Esophagus squamous epithelium (tissue), 5 donors: ENCODE data around the gene HBG2. TPM values are rescaled to one million over a fixed set of nuclear protein-coding genes. Genes with fewer than 3 reads are reported as not detected.

ENCODE experiments used
- DNase-seq: peaks from one replicate; lab custom pipeline; 2025; lab: John Stamatoyannopoulos, UW
- H3K27ac ChIP-seq, 4 donors: fragments of 200-600 bp; sonication (generic); one replicate each; pipeline ENCODE4 v1.5.1; 2016 to 2019; ENCODE audit warnings: mild to moderate bottlenecking in 1 of 4
- H3K27me3 ChIP-seq, 4 donors: fragments of 200-600 bp; sonication (generic); 1 replicate in 3 of 4; 2 replicates in 1 of 4; pipeline versions ENCODE4 v1.5.1 to v1.6.0; 2017 to 2021; ENCODE audit warnings: antibody characterized with exemption in 1 of 4
- H3K36me3 ChIP-seq, 3 donors: fragments of 200-600 bp; sonication (generic); one replicate each; pipeline ENCODE4 v1.5.1; 2016 to 2019
- H3K4me1 ChIP-seq, 3 donors: fragments of 200-600 bp; sonication (generic); one replicate each; pipeline ENCODE4 v1.5.1; 2017 to 2019
- H3K4me3 ChIP-seq, 4 donors: fragments of 200-600 bp; sonication (generic); 1 replicate in 3 of 4; 2 replicates in 1 of 4; pipeline ENCODE4 v1.5.1; 2016 to 2019; ENCODE audit warnings: mild to moderate bottlenecking in 2 of 4, moderate library complexity in 1 of 4
- H3K9me3 ChIP-seq, 3 donors: fragments of 200-600 bp; sonication (generic); one replicate each; pipeline ENCODE4 v1.5.1; 2016 to 2019
- CTCF ChIP-seq, 6 experiments: fragments of 450-650 bp in 4 of 6; fragments of 200-600 bp in 2 of 6; sonication (generic) in 2 of 6; IDR thresholded peaks; one replicate each; pipeline ENCODE4 v1.5.1; 2016 to 2019; ENCODE audit warnings: antibody characterized with exemption in 6 of 6, mild to moderate bottlenecking in 4 of 6, moderate library complexity in 4 of 6
- POLR2A ChIP-seq, 4 donors: fragments of 450-650 bp; IDR thresholded peaks; one replicate each; pipeline ENCODE4 v1.6.1; 2017; ENCODE audit warnings: antibody characterized with exemption in 4 of 4, mild to moderate bottlenecking in 4 of 4, moderate library complexity in 3 of 4
- WGBS, 2 donors: methylation state at CpG; one replicate each; pipeline ENCODE4 v1.1.5; 2018; 5-methylcytosine and 5-hydroxymethylcytosine counted together
- intact Hi-C: fragments of 100-400 bp; cut with DNase I; formaldehyde crosslinking; loops from one replicate; pipeline ENCODE4 v1.15.0; 2022
- total RNA-seq, 4 donors: library from RNA; depleted of rRNA; stranded (reverse); fragments of >200 nt; gene quantifications; one replicate each; pipeline ENCODE4 v1.1.0, GENCODE V29; 2016
- donor health status: DM: yes; HTN: yes; CAD: no.

The HBG2 gene
- total RNA-seq, 4 donors from 2014 or later, result not detected

GRCh38 chr11:5276697-5277096 lies 22.1 kb upstream of the HBG2 start:
- no peaks in the 10 kb centered on the region for H3K9me3 ChIP-seq
- TF ChIP-seq CTCF (IDR thresholded peaks at IDR 0.05), result no peak
- TF ChIP-seq POLR2A (IDR thresholded peaks at IDR 0.05), result no peak
- intact Hi-C loops, result no loop called here
- H3K4me1 ChIP-seq, result peaks cover 0 to 6% (median 0%) of the 10 kb centered on the region in 3 donors
- H3K27ac ChIP-seq, result no peak overlapping the region
- H3K36me3 ChIP-seq, result no peaks in the 10 kb centered on the region
- no peak overlapping the region for H3K4me3 ChIP-seq
- WGBS, 2 donors, result 55 to 62% methylated on average over 2 of the region's 2 CpGs
- no peak for DNase-seq
- no peaks in the 10 kb centered on the region for H3K27me3 ChIP-seq

GRCh38 chr11:5275369-5276110 lies 21.0 kb upstream of the HBG2 start:
- Histone ChIP-seq H3K27me3 (no peaks in the 10 kb centered on the region), H3K9me3 (no peaks in the 10 kb centered on the region), H3K27ac (no peak overlapping the region), H3K4me3 (no peak overlapping the region), H3K4me1 (peaks cover 0 to 2% (median 0%) of the 10 kb centered on the region in 3 donors), H3K36me3 (no peaks in the 10 kb centered on the region)
- DNase-seq, result no peak
- TF ChIP-seq POLR2A (IDR thresholded peaks at IDR 0.05), result no peak
- no peak for TF ChIP-seq CTCF (IDR thresholded peaks at IDR 0.05)
- intact Hi-C loops, result no loop called here
- 64 to 68% methylated on average over 6 of the region's 6 CpGs for WGBS, 2 donors

- H3K4me3 ChIP-seq, result no peak overlapping the region
- intact Hi-C loops, result no loop called here
These were observed 19.8 kb upstream of the HBG2 start for GRCh38 chr11:5274395-5274794.

GRCh38 chr11:5272395-5273017 lies 17.9 kb upstream of the HBG2 start:
- no peak for DNase-seq
- Histone ChIP-seq H3K4me3 (no peak overlapping the region), H3K27me3 (no peaks in the 10 kb centered on the region), H3K36me3 (no peaks in the 10 kb centered on the region), H3K9me3 (no peaks in the 10 kb centered on the region), H3K4me1 (no peaks in the 10 kb centered on the region), H3K27ac (no peak overlapping the region)
- intact Hi-C loops, result no loop called here
- WGBS, 2 donors, result 70 to 71% methylated on average over 4 of the region's 4 CpGs
- TF ChIP-seq CTCF (IDR thresholded peaks at IDR 0.05), result no peak
- no peak for TF ChIP-seq POLR2A (IDR thresholded peaks at IDR 0.05)

More at GRCh38 chr11:5274395-5274794, 19.8 kb upstream of the HBG2 start:
- no peak for DNase-seq
- Histone ChIP-seq H3K9me3 (no peaks in the 10 kb centered on the region), H3K4me1 (no peaks in the 10 kb centered on the region), H3K36me3 (no peaks in the 10 kb centered on the region), H3K27ac (no peak overlapping the region), H3K27me3 (no peaks in the 10 kb centered on the region)
- WGBS, 2 donors, result 61 to 64% methylated on average over 4 to 5 of the region's 5 CpGs
- TF ChIP-seq POLR2A (IDR thresholded peaks at IDR 0.05), result no peak
- no peak for TF ChIP-seq CTCF (IDR thresholded peaks at IDR 0.05)

GRCh38 chr11:5269715-5270147 lies 15.2 kb upstream of the HBG2 start, which contains the start of gene HBE1:
Gene HBE1 (minus strand): TSS chr11:5269945. CDS start chr11:5269890, 55 bp downstream.
- no peaks in the 10 kb centered on the region for H3K27me3 ChIP-seq
- 54 to 61% methylated on average over 3 to 4 of the region's 4 CpGs for WGBS, 2 donors
- intact Hi-C loops, result no loop called here

More at GRCh38 chr11:5269715-5270147, 15.2 kb upstream of the HBG2 start, which contains the start of gene HBE1:
- H3K4me1 ChIP-seq, result no peaks in the 10 kb centered on the region
- H3K27ac ChIP-seq, result no peak within 1 kb of the TSS
- H3K36me3 ChIP-seq, result no peaks in the 10 kb centered on the region
- no peaks in the 10 kb centered on the region for H3K9me3 ChIP-seq
- H3K4me3 ChIP-seq, result no peak within 1 kb of the TSS
- no peak for DNase-seq
- TF ChIP-seq POLR2A (IDR thresholded peaks at IDR 0.05), result no peak
- no peak for TF ChIP-seq CTCF (IDR thresholded peaks at IDR 0.05)
